Measurements from ENCODE around the gene PRF1. TPM values are rescaled to one million over a fixed set of nuclear protein-coding genes. Genes with fewer than 3 reads are reported as not detected.

Gene PRF1
- total RNA-seq, 1 experiment from 2014 or later, result 6.4 TPM

DNA sequence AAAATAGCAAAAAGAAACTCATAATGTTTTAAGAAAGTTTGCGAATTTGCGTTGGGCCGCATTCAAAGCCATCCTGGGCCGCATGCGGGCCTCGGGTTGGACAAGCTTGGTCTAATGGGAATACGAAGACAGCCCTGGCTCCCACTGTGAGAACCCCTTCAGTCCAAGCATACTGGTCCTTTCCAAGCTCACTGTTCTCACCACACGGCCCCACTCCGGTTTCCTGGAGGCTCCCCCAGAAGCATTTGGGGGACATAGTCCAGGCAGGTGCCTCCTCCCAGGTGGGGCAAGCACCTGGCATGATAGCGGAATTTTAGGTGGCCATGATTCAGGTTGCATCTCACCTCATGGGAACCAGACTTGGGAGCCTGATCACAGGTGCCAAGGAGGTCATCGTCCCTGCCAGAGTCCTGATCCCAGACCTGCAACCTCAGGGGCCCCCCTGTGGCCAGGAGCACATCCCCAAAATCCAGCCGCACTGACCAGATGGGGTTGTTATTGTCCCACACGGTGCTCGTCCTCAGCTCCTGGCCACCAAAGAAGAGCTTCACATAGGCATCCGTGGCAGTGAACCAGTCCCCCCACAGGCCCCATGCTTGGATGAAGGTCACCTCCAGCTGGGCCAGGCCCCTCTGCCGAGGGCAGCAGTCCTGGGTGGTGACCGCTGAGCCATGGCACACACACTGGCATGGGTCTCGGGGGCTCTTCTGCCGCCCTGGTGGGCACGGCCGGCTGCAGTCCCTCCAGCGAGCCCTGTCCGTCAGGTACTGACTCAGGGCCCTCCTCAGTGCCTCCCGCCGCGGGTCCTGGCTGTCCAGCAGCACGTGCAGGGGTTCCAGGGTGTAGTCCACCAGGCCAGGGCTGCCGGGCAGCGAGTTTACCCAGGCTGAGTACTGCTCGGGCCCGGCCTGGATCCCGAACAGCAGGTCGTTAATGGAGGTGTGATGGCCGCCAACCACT lies 4.4 kb downstream of the PRF1 start:
- H3K4me2 ChIP-seq (ENCODE audit: low read length), result no peak overlapping the region
- intact Hi-C loops (cut with micrococcal nuclease), result no loop called here
- H3K9me2 ChIP-seq (ENCODE audit: insufficient read depth), result no peaks in the 10 kb centered on the region
- CTCF ChIA-PET, result no interaction called here
- no peak for TF ChIP-seq RAD21 (IDR thresholded peaks at IDR 0.05; ENCODE audit: low read depth)
- TF ChIP-seq EZH2 (IDR thresholded peaks at IDR 0.05), result no peak
- TF ChIP-seq SP1 (IDR thresholded peaks at IDR 0.05; ENCODE audit: low read depth), result no peak
- no peak for TF ChIP-seq ZNF274 (IDR thresholded peaks at IDR 0.05; ENCODE audit: low read depth, low read length)
- no peak for TF ChIP-seq EGR1 (IDR thresholded peaks at IDR 0.05; ENCODE audit: low read depth)
- no peak for TF ChIP-seq TCF7L2 (IDR thresholded peaks at IDR 0.05; ENCODE audit: borderline replicate concordance, extremely low read depth, insufficient read depth, insufficient read length)
- TF ChIP-seq ELF1 (IDR thresholded peaks at IDR 0.05; ENCODE audit: borderline replicate concordance, low read depth), result no peak
- no peak for TF ChIP-seq YY1 (IDR thresholded peaks at IDR 0.05; ENCODE audit: extremely low read depth, insufficient replicate concordance, low read depth, low read length)
- no peak for TF ChIP-seq CBX3 (IDR thresholded peaks at IDR 0.05; ENCODE audit: low read depth)
- no peak for TF ChIP-seq JUND (IDR thresholded peaks at IDR 0.05)
- no peak for TF ChIP-seq CEBPB (IDR thresholded peaks at IDR 0.05; ENCODE audit: low read depth)
- TF ChIP-seq, protein P1, sequence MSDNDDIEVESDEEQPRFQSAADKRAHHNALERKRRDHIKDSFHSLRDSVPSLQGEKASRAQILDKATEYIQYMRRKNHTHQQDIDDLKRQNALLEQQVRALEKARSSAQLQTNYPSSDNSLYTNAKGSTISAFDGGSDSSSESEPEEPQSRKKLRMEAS (IDR thresholded peaks at IDR 0.05), result no peak
- TF ChIP-seq EZH2phosphoT487 (IDR thresholded peaks at IDR 0.05; ENCODE audit: borderline replicate concordance), result no peak
- H3K27ac ChIP-seq (ENCODE audit: low read depth, low read length), result no peak overlapping the region
- POLR2A ChIA-PET, result interaction anchor here (1.3 kb wide), 1 partner anchor 10 kb away, joined by 3 read pairs; no protein-coding TSS in a partner anchor
- no peak overlapping the region for H3K4me3 ChIP-seq (replicated peaks in 1 of 2; ENCODE audit: low read depth in 1 of 2, low read length in 2 of 2)
- ATAC-seq, result no peak
- H3K27me3 ChIP-seq (ENCODE audit: insufficient read depth, low read length), result no peaks in the 10 kb centered on the region
- no peaks in the 10 kb centered on the region for H3K36me3 ChIP-seq (ENCODE audit: control insufficient read depth in 1 of 2, insufficient read depth in 2 of 2, low read length in 2 of 2)
- no peak overlapping the region for H3K9ac ChIP-seq (ENCODE audit: low read length)
- no peaks in the 10 kb centered on the region for H3K79me2 ChIP-seq (ENCODE audit: insufficient read depth, low read length)
- RAD21 ChIA-PET (ENCODE audit: low non-redundant PET in 1 of 2, low total read pairs in 2 of 2, uncharacterized antibody in 2 of 2, unreplicated experiment in 2 of 2), result no interaction called here
- no TSS peak for BruUV-seq (replicated peaks)
- no peak overlapping the region for H2AFZ ChIP-seq (ENCODE audit: low read depth, low read length, poor library complexity, severe bottlenecking)
- no peaks in the 10 kb centered on the region for H4K20me1 ChIP-seq (ENCODE audit: insufficient read depth)
- no peaks in the 10 kb centered on the region for H3K9me3 ChIP-seq (ENCODE audit: control insufficient read depth in 1 of 2, insufficient read depth in 1 of 2, low read depth in 1 of 2, low read length in 2 of 2)
- H3K4me1 ChIP-seq (ENCODE audit: control insufficient read depth in 1 of 2, insufficient read depth in 2 of 2, low read length in 2 of 2), result peaks cover 43 to 80% of the 10 kb centered on the region in 2 experiments
- DNase-seq (ENCODE audit: low read depth, low spot score), result no peak
